MM.1S (cell line): Measurements from ENCODE around the gene C2orf74.

Source experiments
- EZH2 ChIP-seq: fragments of 300-600 bp; sonication (generic); optimal IDR thresholded peaks from 2 replicates; pipeline ENCODE3; 2017; ENCODE audit warnings: low read depth, mild to moderate bottlenecking, antibody characterized with exemption, low read length, mixed read lengths
- EZH2phosphoT487 ChIP-seq: fragments of 300-600 bp; sonication (generic); IDR thresholded peaks from 2 replicates; pipeline ENCODE4 v1.6.1; 2018; ENCODE audit warnings: antibody characterized with exemption, low read length
- TF ChIP-seq, protein P1 (sequence below): fragments of 300-600 bp; sonication (generic); IDR thresholded peaks from 2 replicates; pipeline ENCODE4 v1.5.1; 2016; ENCODE audit warnings: antibody characterized with exemption, low read length, mixed read lengths

DNA sequence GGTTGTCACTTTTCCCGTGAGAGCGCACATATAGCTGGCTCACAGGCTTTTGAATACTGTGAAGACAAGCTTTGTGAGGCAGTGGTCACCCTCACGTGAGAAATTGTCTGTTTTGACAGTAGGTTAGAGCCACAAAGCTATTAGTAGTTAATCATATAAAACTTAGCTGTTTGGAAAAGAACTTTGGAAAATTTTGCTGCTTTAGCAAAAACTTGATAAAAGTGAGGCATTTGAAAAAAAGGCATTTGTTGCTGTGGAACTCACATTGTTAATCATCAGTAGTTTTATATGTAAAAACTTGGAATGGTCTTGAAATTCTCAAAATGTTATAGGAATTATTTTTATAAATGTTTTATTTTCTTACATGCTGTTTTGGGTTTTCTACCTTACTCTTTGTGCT, 22.3 kb downstream of the C2orf74 start:
- TF ChIP-seq EZH2phosphoT487 (no peak), EZH2 (no peak)
- TF ChIP-seq, protein P1, sequence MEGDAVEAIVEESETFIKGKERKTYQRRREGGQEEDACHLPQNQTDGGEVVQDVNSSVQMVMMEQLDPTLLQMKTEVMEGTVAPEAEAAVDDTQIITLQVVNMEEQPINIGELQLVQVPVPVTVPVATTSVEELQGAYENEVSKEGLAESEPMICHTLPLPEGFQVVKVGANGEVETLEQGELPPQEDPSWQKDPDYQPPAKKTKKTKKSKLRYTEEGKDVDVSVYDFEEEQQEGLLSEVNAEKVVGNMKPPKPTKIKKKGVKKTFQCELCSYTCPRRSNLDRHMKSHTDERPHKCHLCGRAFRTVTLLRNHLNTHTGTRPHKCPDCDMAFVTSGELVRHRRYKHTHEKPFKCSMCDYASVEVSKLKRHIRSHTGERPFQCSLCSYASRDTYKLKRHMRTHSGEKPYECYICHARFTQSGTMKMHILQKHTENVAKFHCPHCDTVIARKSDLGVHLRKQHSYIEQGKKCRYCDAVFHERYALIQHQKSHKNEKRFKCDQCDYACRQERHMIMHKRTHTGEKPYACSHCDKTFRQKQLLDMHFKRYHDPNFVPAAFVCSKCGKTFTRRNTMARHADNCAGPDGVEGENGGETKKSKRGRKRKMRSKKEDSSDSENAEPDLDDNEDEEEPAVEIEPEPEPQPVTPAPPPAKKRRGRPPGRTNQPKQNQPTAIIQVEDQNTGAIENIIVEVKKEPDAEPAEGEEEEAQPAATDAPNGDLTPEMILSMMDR = no peak
